ENCODE results near the gene CEP131. TPM values are rescaled to one million over a fixed set of nuclear protein-coding genes. Genes with fewer than 3 reads are reported as not detected.
"Not testable (repeated sequence)": the region's sequence is repeated elsewhere in the genome, so short reads cannot be mapped to it uniquely, and the experiment has no call there.

CEP131 gene
- total RNA-seq, 1 donor from 2014 or later, result 12.2 TPM

GRCh38 chr17:81230043-81230820, 7.5 kb upstream of the CEP131 start:
- no peak for DNase-seq (ENCODE audit: extremely low spot score, unreplicated experiment)
- Mint-ChIP-seq H3K27me3 (ENCODE audit: unreplicated experiment) (no peaks in the 10 kb centered on the region), H3K9me3 (ENCODE audit: unreplicated experiment) (no peaks in the 10 kb centered on the region), H3K4me1 (ENCODE audit: unreplicated experiment) (no peaks in the 10 kb centered on the region), H3K4me3 (ENCODE audit: unreplicated experiment) (no peak overlapping the region), H3K36me3 (ENCODE audit: unreplicated experiment) (peaks cover 20% of the 10 kb centered on the region), H3K27ac (ENCODE audit: unreplicated experiment) (no peak overlapping the region)
- peak; percentile 34 for TF ChIP-seq CTCF (IDR thresholded peaks at IDR 0.05)

GRCh38 chr17:81229666-81229920, 6.8 kb upstream of the CEP131 start:
- no peak for TF ChIP-seq CTCF (IDR thresholded peaks at IDR 0.05)
- Mint-ChIP-seq H3K27ac (ENCODE audit: unreplicated experiment) (no peak overlapping the region), H3K4me1 (ENCODE audit: unreplicated experiment) (no peaks in the 10 kb centered on the region), H3K27me3 (ENCODE audit: unreplicated experiment) (no peaks in the 10 kb centered on the region), H3K36me3 (ENCODE audit: unreplicated experiment) (peaks cover 20% of the 10 kb centered on the region), H3K4me3 (ENCODE audit: unreplicated experiment) (no peak overlapping the region), H3K9me3 (ENCODE audit: unreplicated experiment) (no peaks in the 10 kb centered on the region)
- DNase-seq (ENCODE audit: extremely low spot score, unreplicated experiment), result no peak

GRCh38 chr17:81228834-81229665, 6.3 kb upstream of the CEP131 start:
- Mint-ChIP-seq H3K36me3 (ENCODE audit: unreplicated experiment) (peaks cover 20% of the 10 kb centered on the region), H3K4me3 (ENCODE audit: unreplicated experiment) (no peak overlapping the region), H3K9me3 (ENCODE audit: unreplicated experiment) (no peaks in the 10 kb centered on the region), H3K4me1 (ENCODE audit: unreplicated experiment) (no peaks in the 10 kb centered on the region), H3K27ac (ENCODE audit: unreplicated experiment) (no peak overlapping the region), H3K27me3 (ENCODE audit: unreplicated experiment) (no peaks in the 10 kb centered on the region)
- DNase-seq (ENCODE audit: extremely low spot score, unreplicated experiment), result no peak
- no peak for TF ChIP-seq CTCF (IDR thresholded peaks at IDR 0.05)

GRCh38 chr17:81228420-81228819, 5.7 kb upstream of the CEP131 start:
- no peaks in the 10 kb centered on the region for H3K27me3 Mint-ChIP-seq (ENCODE audit: unreplicated experiment)
- no peak for TF ChIP-seq CTCF (IDR thresholded peaks at IDR 0.05)
- H3K27ac Mint-ChIP-seq (ENCODE audit: unreplicated experiment), result no peak overlapping the region
- peaks cover 5% of the 10 kb centered on the region for H3K4me1 Mint-ChIP-seq (ENCODE audit: unreplicated experiment)
- H3K9me3 Mint-ChIP-seq (ENCODE audit: unreplicated experiment), result no peaks in the 10 kb centered on the region
- H3K4me3 Mint-ChIP-seq (ENCODE audit: unreplicated experiment), result no peak overlapping the region
- DNase-seq (ENCODE audit: extremely low spot score, unreplicated experiment), result no peak
- H3K36me3 Mint-ChIP-seq (ENCODE audit: unreplicated experiment), result peaks cover 20% of the 10 kb centered on the region

GRCh38 chr17:81227630-81228029, 4.9 kb upstream of the CEP131 start:
- not testable (repeated sequence) for H3K27me3 Mint-ChIP-seq (ENCODE audit: unreplicated experiment); H3K9me3 Mint-ChIP-seq (ENCODE audit: unreplicated experiment); H3K4me1 Mint-ChIP-seq (ENCODE audit: unreplicated experiment); H3K27ac Mint-ChIP-seq (ENCODE audit: unreplicated experiment); DNase-seq (ENCODE audit: extremely low spot score, unreplicated experiment); H3K4me3 Mint-ChIP-seq (ENCODE audit: unreplicated experiment)
- peaks cover 20% of the 10 kb centered on the region for H3K36me3 Mint-ChIP-seq (ENCODE audit: unreplicated experiment)

Data from osteocyte (in vitro differentiated cells).